H9 (cell line): Measurements from ENCODE around the gene PPP1R9A. TPM values are rescaled to one million over a fixed set of nuclear protein-coding genes. Genes with fewer than 3 reads are reported as not detected.

ENCODE experiments used
- DNase-seq: peaks from one replicate; pipeline ENCODE4 v3.0.0-alpha.2; 2017
- H2AFZ ChIP-seq: one replicate; pipeline ENCODE4 v1.6.1; 2013; ENCODE audit warnings: mild to moderate bottlenecking, low read length, control low read depth, moderate library complexity
- H2AK5ac ChIP-seq: 2 replicates; pipeline ENCODE4 v1.6.1; 2013; ENCODE audit warnings: low read length, control low read depth, mixed read lengths; ENCODE audit not compliant: insufficient read length
- H2BK120ac ChIP-seq: one replicate; pipeline ENCODE4 v1.6.1; 2013; ENCODE audit warnings: low read depth, mild to moderate bottlenecking, low read length, control low read depth, inconsistent platforms; ENCODE audit not compliant: poor library complexity, severe bottlenecking
- H2BK12ac ChIP-seq: 2 replicates; pipeline ENCODE4 v1.6.1; 2013; ENCODE audit warnings: low read length, control low read depth, mixed read lengths, low read depth; ENCODE audit not compliant: insufficient read length
- H2BK15ac ChIP-seq: 2 replicates; pipeline ENCODE4 v1.6.1; 2013; ENCODE audit warnings: low read depth, low read length, control low read depth
- H2BK20ac ChIP-seq: one replicate; pipeline ENCODE4 v1.6.1; 2013; ENCODE audit warnings: low read depth, mild to moderate bottlenecking, low read length, control low read depth, inconsistent platforms; ENCODE audit not compliant: poor library complexity, severe bottlenecking
- H2BK5ac ChIP-seq: 2 replicates; pipeline ENCODE4 v1.6.1; 2013; ENCODE audit warnings: low read length, control low read depth, mixed read lengths; ENCODE audit not compliant: insufficient read length
- H3K14ac ChIP-seq: 2 replicates; pipeline ENCODE4 v1.6.1; 2013; ENCODE audit warnings: low read length, control low read depth; ENCODE audit not compliant: insufficient read depth
- H3K18ac ChIP-seq: 2 replicates; pipeline ENCODE4 v1.6.1; 2013; ENCODE audit warnings: low read depth, mild to moderate bottlenecking, mixed read lengths, low read length, control low read depth; ENCODE audit not compliant: insufficient read length
- H3K23ac ChIP-seq: 2 replicates; pipeline ENCODE4 v1.6.1; 2013; ENCODE audit warnings: low read length, control low read depth, mixed read lengths, low read depth; ENCODE audit not compliant: insufficient read length
- H3K23me2 ChIP-seq: 2 replicates; pipeline ENCODE4 v1.6.1; 2013; ENCODE audit warnings: low read depth, mild to moderate bottlenecking, mixed read lengths, low read length, control low read depth; ENCODE audit not compliant: insufficient read length, poor library complexity, severe bottlenecking
- H3K27ac ChIP-seq: 2 replicates; pipeline ENCODE4 v1.5.1; 2013; ENCODE audit warnings: low read length, control low read depth, mixed read lengths, low read depth; ENCODE audit not compliant: insufficient read length
- H3K27me3 ChIP-seq: 2 replicates; pipeline ENCODE4 v1.6.1; 2013; ENCODE audit warnings: low read length, control low read depth, inconsistent platforms; ENCODE audit not compliant: insufficient read depth
- H3K4ac ChIP-seq: 2 replicates; pipeline ENCODE4 v1.6.1; 2013; ENCODE audit warnings: low read depth, mild to moderate bottlenecking, control low read depth, inconsistent platforms, low read length, moderate library complexity
- H3K4me1 ChIP-seq: 2 replicates; pipeline ENCODE4 v1.6.1; 2013; ENCODE audit warnings: low read length, control low read depth, inconsistent platforms; ENCODE audit not compliant: insufficient read depth
- H3K4me2 ChIP-seq: 2 replicates; pipeline ENCODE4 v1.6.1; 2013; ENCODE audit warnings: low read length, control low read depth, mixed read lengths; ENCODE audit not compliant: insufficient read length, insufficient read depth
- H3K56ac ChIP-seq: 2 replicates; pipeline ENCODE4 v1.6.1; 2013; ENCODE audit warnings: low read depth, mild to moderate bottlenecking, mixed read lengths, low read length, control low read depth; ENCODE audit not compliant: insufficient read length
- H3K79me1 ChIP-seq: 2 replicates; pipeline ENCODE4 v1.6.1; 2013; ENCODE audit warnings: low read depth, mild to moderate bottlenecking, moderate library complexity, low read length, control low read depth, inconsistent platforms; ENCODE audit not compliant: insufficient read depth, poor library complexity, severe bottlenecking
- H3K79me2 ChIP-seq: 2 replicates; pipeline ENCODE4 v1.6.1; 2013; ENCODE audit warnings: low read length, control low read depth, inconsistent platforms; ENCODE audit not compliant: insufficient read depth
- H3K9ac ChIP-seq: 2 replicates; pipeline ENCODE4 v1.6.1; 2013; ENCODE audit warnings: low read length, control low read depth, mixed read lengths; ENCODE audit not compliant: insufficient read length; ENCODE audit errors: extremely low read depth
- H3K9me3 ChIP-seq: one replicate; pipeline ENCODE4 v1.6.1; 2013; ENCODE audit warnings: low read depth, low read length, inconsistent platforms; ENCODE audit not compliant: control insufficient read depth
- H3T11ph ChIP-seq: one replicate; pipeline ENCODE4 v1.6.1; 2013; ENCODE audit warnings: mild to moderate bottlenecking, low read length, control low read depth, inconsistent platforms
- H4K20me1 ChIP-seq: one replicate; pipeline ENCODE4 v1.6.1; 2013; ENCODE audit not compliant: control insufficient read depth, insufficient read length, insufficient read depth
- H4K5ac ChIP-seq: 2 replicates; pipeline ENCODE4 v1.6.1; 2013; ENCODE audit warnings: low read depth, mild to moderate bottlenecking, mixed read lengths, low read length, control low read depth; ENCODE audit not compliant: insufficient read length
- H4K8ac ChIP-seq: replicated peaks from 2 replicates; pipeline ENCODE4 v1.6.1; 2013; ENCODE audit warnings: low read length, control low read depth, mixed read lengths, low read depth; ENCODE audit not compliant: insufficient read length
- H4K91ac ChIP-seq: 2 replicates; pipeline ENCODE4 v1.6.1; 2013; ENCODE audit warnings: low read depth, mild to moderate bottlenecking, moderate library complexity, mixed read lengths, low read length, control low read depth; ENCODE audit not compliant: insufficient read length
- H3K27ac Mint-ChIP-seq, 3 experiments: 2 replicates in 2 of 3; 3 replicates in 1 of 3; pipeline ENCODE4 v1.8.0; 2020 to 2021; ENCODE audit warnings: mixed read lengths in 3 of 3, mild to moderate bottlenecking in 1 of 3, moderate library complexity in 1 of 3
- H3K27me3 Mint-ChIP-seq: 2 replicates; pipeline ENCODE4 v1.8.0; 2021; ENCODE audit warnings: low read depth, mild to moderate bottlenecking, moderate library complexity, mixed read lengths
- H3K36me3 Mint-ChIP-seq, 3 experiments: 2 replicates in 2 of 3; 3 replicates in 1 of 3; pipeline ENCODE4 v1.8.0; 2020 to 2021; ENCODE audit warnings: low read depth in 3 of 3, mixed read lengths in 3 of 3; ENCODE audit not compliant: insufficient read depth in 1 of 3
- H3K4me1 Mint-ChIP-seq, 2 experiments: 2 replicates each; pipeline ENCODE4 v1.8.0; 2020; ENCODE audit warnings: mixed read lengths in 2 of 2
- H3K4me3 Mint-ChIP-seq, 2 experiments: 2 replicates in 1 of 2; 3 replicates in 1 of 2; pipeline ENCODE4 v1.8.0; 2020 to 2021; ENCODE audit warnings: mild to moderate bottlenecking in 2 of 2, mixed read lengths in 2 of 2, moderate library complexity in 1 of 2
- H3K9me3 Mint-ChIP-seq, 2 experiments: 2 replicates in 1 of 2; 3 replicates in 1 of 2; pipeline ENCODE4 v1.8.0; 2020; ENCODE audit warnings: mild to moderate bottlenecking in 2 of 2, mixed read lengths in 2 of 2, moderate library complexity in 1 of 2
- CTCF ChIP-seq: fragments of 200-600 bp; sonication (generic); conservative IDR thresholded peaks from 3 replicates; pipeline ENCODE4 v1.8.0; 2021; ENCODE audit warnings: antibody characterized with exemption, mild to moderate bottlenecking
- WGBS: extraction: QIAGEN DNeasy Blood & Tissue Kit; methylation state at CpG from one replicate; pipeline ENCODE4 v1.1.7; 2013; ENCODE audit warnings: missing lambda C conversion rate, low lambda C conversion rate, mixed read lengths; ENCODE audit not compliant: insufficient read length; ENCODE audit errors: extremely low coverage; 5-methylcytosine and 5-hydroxymethylcytosine counted together
- total RNA-seq: library from RNA; stranded (reverse); gene quantifications from 2 replicates; pipeline ENCODE4 v1.2.1, GENCODE V29; 2021

Gene PPP1R9A
- total RNA-seq, 1 experiment from 2014 or later = 17.0 TPM

- Mint-ChIP-seq H3K27me3 (no peaks in the 10 kb centered on the region), H3K27ac (no peak overlapping the region), H3K36me3 (no peaks in the 10 kb centered on the region), H3K4me1 (peaks cover 0 to 8% of the 10 kb centered on the region in 2 experiments; a peak in 2 of 4 replicates), H3K4me3 (no peak overlapping the region), H3K9me3 (no peaks in the 10 kb centered on the region)
- H2AK5ac ChIP-seq = no peak overlapping the region
- no peak overlapping the region for H3K14ac ChIP-seq
- no peaks in the 10 kb centered on the region for H3K27me3 ChIP-seq
- no peak overlapping the region for H3K9ac ChIP-seq
- no peak overlapping the region for H3K56ac ChIP-seq
- H2BK15ac ChIP-seq = no peak overlapping the region
- H3K27ac ChIP-seq = no peak overlapping the region
- no peaks in the 10 kb centered on the region for H3K9me3 ChIP-seq
- H2AFZ ChIP-seq = no peak overlapping the region
- no peak overlapping the region for H2BK20ac ChIP-seq
- no peaks in the 10 kb centered on the region for H4K20me1 ChIP-seq
- H4K5ac ChIP-seq = no peak overlapping the region
- no peak overlapping the region for H4K8ac ChIP-seq
- no peak for TF ChIP-seq CTCF
- H3K23me2 ChIP-seq = no peaks in the 10 kb centered on the region
- H2BK12ac ChIP-seq = no peak overlapping the region
- no peaks in the 10 kb centered on the region for H3K79me2 ChIP-seq
- no peak overlapping the region for H3T11ph ChIP-seq
- H3K18ac ChIP-seq = no peak overlapping the region
- H2BK120ac ChIP-seq = no peak overlapping the region
- H3K23ac ChIP-seq = no peak overlapping the region
- no peaks in the 10 kb centered on the region for H3K79me1 ChIP-seq
- no peak overlapping the region for H4K91ac ChIP-seq
- no peak overlapping the region for H3K4me2 ChIP-seq
- no peaks in the 10 kb centered on the region for H3K4me1 ChIP-seq
- WGBS = no CpG with 5 or more reads among the region's 6 CpGs
- no peak for DNase-seq
- H2BK5ac ChIP-seq = no peak overlapping the region
- no peak overlapping the region for H3K4ac ChIP-seq
Measured at GRCh38 chr7:95296456-95296855, 389.1 kb downstream of the PPP1R9A start.
